HepG2 (cell line): ENCODE measurements around the gene CATSPERD. TPM values are rescaled to one million over a fixed set of nuclear protein-coding genes. Genes with fewer than 3 reads are reported as not detected.
A peak's percentile ranks its signal among the peaks of the same experiment; 100 is the strongest.

Experiments used
- CEBPG ChIP-seq: IDR thresholded peaks from 2 replicates; pipeline ENCODE4 v1.6.1; 2016
- HMG20B ChIP-seq: conservative IDR thresholded peaks from 2 replicates; pipeline ENCODE4 v1.6.1; 2016; ENCODE audit warnings: missing genetic modification reagents, missing compliant biosample characterization
- IRX3 ChIP-seq: sonication (generic); formaldehyde crosslinking; IDR thresholded peaks from 2 replicates; pipeline ENCODE4 v1.8.1; 2023; ENCODE audit warnings: mild to moderate bottlenecking, low read depth, missing genetic modification reagents, borderline replicate concordance
- MEF2D ChIP-seq: sonication (generic); formaldehyde crosslinking; IDR thresholded peaks from 2 replicates; pipeline ENCODE4 v1.5.1; 2020; ENCODE audit warnings: mild to moderate bottlenecking, missing genetic modification reagents
- MYC ChIP-seq: sonication (generic); formaldehyde crosslinking; IDR thresholded peaks from 2 replicates; pipeline ENCODE4 v1.9.0; 2021; ENCODE audit warnings: missing genetic modification reagents, borderline replicate concordance
- NBN ChIP-seq: fragments of 450-650 bp; conservative IDR thresholded peaks from 2 replicates; pipeline ENCODE4 v1.6.1; 2017
- PAWR ChIP-seq: sonication (generic); formaldehyde crosslinking; IDR thresholded peaks from 2 replicates; pipeline ENCODE4 v1.4.0; 2020; ENCODE audit warnings: missing genetic modification reagents, mild to moderate bottlenecking, borderline replicate concordance
- RBM22 ChIP-seq: fragments of 200-400 bp; formaldehyde crosslinking; optimal IDR thresholded peaks from 2 replicates; pipeline ENCODE3; 2017; ENCODE audit warnings: mild to moderate bottlenecking, low read length, moderate library complexity
- SMAD3 ChIP-seq: sonication (generic); formaldehyde crosslinking; IDR thresholded peaks from 2 replicates; pipeline ENCODE4 v1.4.0; 2020; ENCODE audit warnings: missing genetic modification reagents
- TOPORS ChIP-seq: sonication (generic); formaldehyde crosslinking; IDR thresholded peaks from 2 replicates; pipeline ENCODE4 v1.8.0; 2023; ENCODE audit warnings: mild to moderate bottlenecking, missing genetic modification reagents
- XRCC5 ChIP-seq: fragments of 200-400 bp; formaldehyde crosslinking; optimal IDR thresholded peaks from 2 replicates; pipeline ENCODE3; 2017; ENCODE audit warnings: mild to moderate bottlenecking, low read length
- YEATS4 ChIP-seq: sonication (generic); formaldehyde crosslinking; IDR thresholded peaks from 2 replicates; pipeline ENCODE4 v1.4.0; 2020; ENCODE audit warnings: missing genetic modification reagents, borderline replicate concordance
- ZFP36L2 ChIP-seq: sonication (generic); formaldehyde crosslinking; IDR thresholded peaks from 2 replicates; pipeline ENCODE4 v1.4.0; 2020; ENCODE audit warnings: missing genetic modification reagents
- ZNF337 ChIP-seq: sonication (generic); formaldehyde crosslinking; IDR thresholded peaks from 2 replicates; pipeline ENCODE4 v1.5.1; 2020; ENCODE audit warnings: missing genetic modification reagents, low read depth, mild to moderate bottlenecking, borderline replicate concordance
- ZNF33A ChIP-seq: sonication (generic); formaldehyde crosslinking; IDR thresholded peaks from 2 replicates; pipeline ENCODE4 v1.5.1; 2020; ENCODE audit warnings: missing genetic modification reagents, mild to moderate bottlenecking, moderate library complexity, borderline replicate concordance
- ZNF34 ChIP-seq: sonication (generic); formaldehyde crosslinking; IDR thresholded peaks from 2 replicates; pipeline ENCODE4 v1.4.0; 2020; ENCODE audit warnings: mild to moderate bottlenecking, missing genetic modification reagents, borderline replicate concordance
- ZNF768 ChIP-seq: sonication (generic); formaldehyde crosslinking; IDR thresholded peaks from 2 replicates; pipeline ENCODE4 v1.4.0; 2020; ENCODE audit warnings: missing genetic modification reagents
- ZNF883 ChIP-seq: sonication (generic); formaldehyde crosslinking; IDR thresholded peaks from 2 replicates; pipeline ENCODE4 v1.5.1; 2020; ENCODE audit warnings: mild to moderate bottlenecking, missing genetic modification reagents; ENCODE audit errors: not compliant biosample characterization
- polyA plus RNA-seq, 8 experiments: library from polyadenylated mRNA; depleted of rRNA in 3 of 8; stranded (reverse) in 7 of 8; unstranded in 1 of 8; fragments of >200 nt; fragmentation: Illumina TruSeq in 4 of 8; extraction: Trizol in 4 of 8; gene quantifications; 2 replicates each; pipeline versions ENCODE4 v1.2.1 to v1.2.3, GENCODE V29; 2011 to 2016; ENCODE audit warnings: low read depth in 4 of 8, missing spikeins in 1 of 8, mixed read lengths in 1 of 8; ENCODE audit not compliant: insufficient read depth in 1 of 8
- total RNA-seq, 5 experiments: library from RNA; depleted of rRNA; stranded (reverse); fragments of >200 nt; fragmentation: Illumina TruSeq; extraction: Trizol; gene quantifications; 2 replicates each; pipeline ENCODE4 v1.2.3, GENCODE V29; 2016; ENCODE audit warnings: low read depth in 1 of 5
- TF ChIP-seq, protein P1 (sequence below), 2 experiments: fragments of 450-650 bp in 1 of 2; sonication (generic) in 1 of 2; formaldehyde crosslinking in 1 of 2; IDR thresholded peaks; 2 replicates each; pipeline versions ENCODE4 v1.6.1 to v1.8.0; 2016 to 2022; ENCODE audit warnings: antibody characterized with exemption in 1 of 2, mild to moderate bottlenecking in 1 of 2, missing genetic modification reagents in 1 of 2
- TF ChIP-seq, protein P2 (sequence below): sonication (generic); formaldehyde crosslinking; conservative IDR thresholded peaks from 2 replicates; pipeline ENCODE4 v1.4.0; 2020; ENCODE audit warnings: missing genetic modification reagents

The CATSPERD gene
- total and polyA plus RNA-seq, 2 of the 13 experiments (the other 11 are each of a cell fraction or from before 2014, with no cell fraction given) = 0.04 TPM; not detected in 1

GRCh38 chr19:5827891-5828660, 107.6 kb downstream of the CATSPERD start (continued):
- TF ChIP-seq, protein P1, sequence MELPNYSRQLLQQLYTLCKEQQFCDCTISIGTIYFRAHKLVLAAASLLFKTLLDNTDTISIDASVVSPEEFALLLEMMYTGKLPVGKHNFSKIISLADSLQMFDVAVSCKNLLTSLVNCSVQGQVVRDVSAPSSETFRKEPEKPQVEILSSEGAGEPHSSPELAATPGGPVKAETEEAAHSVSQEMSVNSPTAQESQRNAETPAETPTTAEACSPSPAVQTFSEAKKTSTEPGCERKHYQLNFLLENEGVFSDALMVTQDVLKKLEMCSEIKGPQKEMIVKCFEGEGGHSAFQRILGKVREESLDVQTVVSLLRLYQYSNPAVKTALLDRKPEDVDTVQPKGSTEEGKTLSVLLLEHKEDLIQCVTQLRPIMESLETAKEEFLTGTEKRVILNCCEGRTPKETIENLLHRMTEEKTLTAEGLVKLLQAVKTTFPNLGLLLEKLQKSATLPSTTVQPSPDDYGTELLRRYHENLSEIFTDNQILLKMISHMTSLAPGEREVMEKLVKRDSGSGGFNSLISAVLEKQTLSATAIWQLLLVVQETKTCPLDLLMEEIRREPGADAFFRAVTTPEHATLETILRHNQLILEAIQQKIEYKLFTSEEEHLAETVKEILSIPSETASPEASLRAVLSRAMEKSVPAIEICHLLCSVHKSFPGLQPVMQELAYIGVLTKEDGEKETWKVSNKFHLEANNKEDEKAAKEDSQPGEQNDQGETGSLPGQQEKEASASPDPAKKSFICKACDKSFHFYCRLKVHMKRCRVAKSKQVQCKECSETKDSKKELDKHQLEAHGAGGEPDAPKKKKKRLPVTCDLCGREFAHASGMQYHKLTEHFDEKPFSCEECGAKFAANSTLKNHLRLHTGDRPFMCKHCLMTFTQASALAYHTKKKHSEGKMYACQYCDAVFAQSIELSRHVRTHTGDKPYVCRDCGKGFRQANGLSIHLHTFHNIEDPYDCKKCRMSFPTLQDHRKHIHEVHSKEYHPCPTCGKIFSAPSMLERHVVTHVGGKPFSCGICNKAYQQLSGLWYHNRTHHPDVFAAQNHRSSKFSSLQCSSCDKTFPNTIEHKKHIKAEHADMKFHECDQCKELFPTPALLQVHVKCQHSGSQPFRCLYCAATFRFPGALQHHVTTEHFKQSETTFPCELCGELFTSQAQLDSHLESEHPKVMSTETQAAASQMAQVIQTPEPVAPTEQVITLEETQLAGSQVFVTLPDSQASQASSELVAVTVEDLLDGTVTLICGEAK (IDR thresholded peaks at IDR 0.05) = no peak
- TF ChIP-seq, protein P1 (CRISPR knock-in tag; IDR thresholded peaks at IDR 0.05) = peak; percentile 90
- 0 out of 2 replicates have a peak, but pooled peaks have one; percentile 59 for TF ChIP-seq HMG20B
- TF ChIP-seq ZNF337 (CRISPR knock-in tag) = no peak
- peak; percentile 49; the same call in 1 of the 2 replicates for TF ChIP-seq ZNF768 (CRISPR knock-in tag)
- peak; percentile 75 for TF ChIP-seq CEBPG (CRISPR knock-in tag)
- TF ChIP-seq NBN = no peak
- TF ChIP-seq MYC (CRISPR knock-in tag) = peak; percentile 52; the same call in 1 of the 2 replicates
- TF ChIP-seq ZFP36L2 = no peak
- TF ChIP-seq XRCC5 = peak; percentile 48
- TF ChIP-seq, protein P2, sequence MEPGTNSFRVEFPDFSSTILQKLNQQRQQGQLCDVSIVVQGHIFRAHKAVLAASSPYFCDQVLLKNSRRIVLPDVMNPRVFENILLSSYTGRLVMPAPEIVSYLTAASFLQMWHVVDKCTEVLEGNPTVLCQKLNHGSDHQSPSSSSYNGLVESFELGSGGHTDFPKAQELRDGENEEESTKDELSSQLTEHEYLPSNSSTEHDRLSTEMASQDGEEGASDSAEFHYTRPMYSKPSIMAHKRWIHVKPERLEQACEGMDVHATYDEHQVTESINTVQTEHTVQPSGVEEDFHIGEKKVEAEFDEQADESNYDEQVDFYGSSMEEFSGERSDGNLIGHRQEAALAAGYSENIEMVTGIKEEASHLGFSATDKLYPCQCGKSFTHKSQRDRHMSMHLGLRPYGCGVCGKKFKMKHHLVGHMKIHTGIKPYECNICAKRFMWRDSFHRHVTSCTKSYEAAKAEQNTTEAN (CRISPR knock-in tag) = no peak
- TF ChIP-seq RBM22 = peak; percentile 85
- TF ChIP-seq YEATS4 (CRISPR knock-in tag) = peak; percentile 45; the same call in 1 of the 2 replicates
- TF ChIP-seq TOPORS = peak; percentile 64; the same call in 1 of the 2 replicates
- no peak; the same call in 1 of the 2 replicates for TF ChIP-seq ZNF34 (CRISPR knock-in tag)
- 0 out of 2 replicates have a peak, but pooled peaks have one; percentile 27 for TF ChIP-seq SMAD3 (CRISPR knock-in tag)
- peak; percentile 83; the same call in 1 of the 2 replicates for TF ChIP-seq IRX3 (CRISPR knock-in tag)
- no peak for TF ChIP-seq ZNF33A (CRISPR knock-in tag)
- 0 out of 2 replicates have a peak, but pooled peaks have one; percentile 48 for TF ChIP-seq PAWR (CRISPR knock-in tag)
- TF ChIP-seq ZNF883 (CRISPR knock-in tag) = peak; percentile 92
- peak; percentile 91 for TF ChIP-seq MEF2D
